Common myeloid progenitor, CD34-positive (primary cell): ENCODE data around the gene REL.

Source experiments
- CTCF ChIA-PET: fragments of 350-600 bp; sonication (Branson Sonifier 250); formaldehyde crosslinking; loops from one replicate; lab custom pipeline; 2021; ENCODE audit warnings: antibody characterized with exemption; lab: Charles Lee
- POLR2A ChIA-PET: fragments of 350-600 bp; sonication (Branson Sonifier 250); formaldehyde crosslinking; loops from one replicate; lab custom pipeline; 2021; ENCODE audit warnings: antibody characterized with exemption; lab: Charles Lee
- DNase-seq, 3 donors: peaks; one replicate each; pipeline versions ENCODE4 v3.0.0 to v3.0.0-alpha.2; 2013
- H3K27ac ChIP-seq, 2 experiments: 1 replicate in 1 of 2; 2 replicates in 1 of 2; pipeline ENCODE4 v1.7.0; 2013; ENCODE audit warnings: inconsistent platforms in 2 of 2, low read length in 2 of 2, mild to moderate bottlenecking in 2 of 2, low read depth in 1 of 2, moderate library complexity in 1 of 2; ENCODE audit not compliant: severe bottlenecking in 2 of 2, insufficient read depth in 1 of 2, poor library complexity in 1 of 2
- H3K27me3 ChIP-seq, 5 experiments: replicated peaks in 2 of 5; 1 replicate in 3 of 5; 2 replicates in 2 of 5; pipeline versions ENCODE4 v1.6.1 to v1.7.0; 2013; ENCODE audit warnings: low read length in 4 of 5, mild to moderate bottlenecking in 2 of 5, moderate library complexity in 2 of 5, inconsistent platforms in 1 of 5; ENCODE audit not compliant: insufficient read depth in 5 of 5, control insufficient read depth in 4 of 5
- H3K36me3 ChIP-seq, 4 experiments: 1 replicate in 2 of 4; 2 replicates in 2 of 4; pipeline versions ENCODE4 v1.6.1 to v1.7.0; 2013; ENCODE audit warnings: low read length in 3 of 4, control low read depth in 1 of 4, mild to moderate bottlenecking in 1 of 4; ENCODE audit not compliant: control insufficient read depth in 4 of 4, insufficient read depth in 4 of 4
- H3K4me1 ChIP-seq, 4 experiments: 1 replicate in 3 of 4; 2 replicates in 1 of 4; pipeline versions ENCODE4 v1.6.1 to v1.7.1; 2013; ENCODE audit warnings: low read length in 3 of 4, mild to moderate bottlenecking in 3 of 4, control low read depth in 1 of 4, inconsistent platforms in 1 of 4, moderate library complexity in 1 of 4; ENCODE audit not compliant: control insufficient read depth in 4 of 4, insufficient read depth in 4 of 4; ENCODE audit errors: control extremely low read depth in 1 of 4
- H3K4me3 ChIP-seq, 7 experiments: 1 replicate in 4 of 7; 2 replicates in 3 of 7; pipeline versions ENCODE4 v1.5.1 to v1.7.0; 2013; ENCODE audit warnings: mild to moderate bottlenecking in 7 of 7, low read length in 6 of 7, moderate library complexity in 6 of 7, inconsistent platforms in 2 of 7, low read depth in 2 of 7, control low read depth in 1 of 7; ENCODE audit not compliant: insufficient read depth in 4 of 7, control insufficient read depth in 1 of 7; ENCODE audit errors: extremely low read depth in 1 of 7
- H3K9me3 ChIP-seq, 5 experiments: 1 replicate in 4 of 5; 2 replicates in 1 of 5; pipeline versions ENCODE4 v1.6.1 to v1.7.1; 2013; ENCODE audit warnings: low read length in 4 of 5, mild to moderate bottlenecking in 2 of 5, inconsistent platforms in 1 of 5, low read depth in 1 of 5, moderate library complexity in 1 of 5; ENCODE audit not compliant: control insufficient read depth in 4 of 5, insufficient read depth in 2 of 5; ENCODE audit errors: control extremely low read depth in 1 of 5
- WGBS: methylation state at CpG from one replicate; pipeline ENCODE4 v1.1.5; 2013; ENCODE audit not compliant: insufficient coverage; 5-methylcytosine and 5-hydroxymethylcytosine counted together

The REL gene

GRCh38 chr2:60880643-60881046, 729 bp upstream of the REL start:
- peaks cover 0 to under 1% (median 0%) of the 10 kb centered on the region in 5 experiments for H3K9me3 ChIP-seq
- no peaks in the 10 kb centered on the region for H3K27me3 ChIP-seq
- no peaks in the 10 kb centered on the region for H3K36me3 ChIP-seq
- peaks cover 7 to 29% (median 22%) of the 10 kb centered on the region in 4 experiments for H3K4me1 ChIP-seq
- H3K4me3 ChIP-seq, result peak overlapping the region; percentile 94 to 100 (median 97)
- WGBS, result 0% methylated on average over 9 of the region's 18 CpGs
- ChIA-PET CTCF (interaction anchor here (1.4 to 1.7 kb wide), 4 partner anchors 13 to 67 kb away, joined by 3 to 5 read pairs (median 4); no protein-coding TSS in a partner anchor), POLR2A (interaction anchor here (0.6 to 0.7 kb wide), 2 partner anchors 66 to 253 kb away, joined by 3 to 4 read pairs; no protein-coding TSS in a partner anchor)
- peak overlapping the region; percentile 99 for H3K27ac ChIP-seq
- DNase-seq, result no peak

GRCh38 chr2:60882971-60883753, 1.8 kb downstream of the REL start:
- ChIA-PET POLR2A (no interaction called here), CTCF (interaction anchor here (0.6 to 1.1 kb wide), 5 partner anchors 18 to 90 kb away, joined by 3 to 6 read pairs (median 3); no protein-coding TSS in a partner anchor)
- Histone ChIP-seq H3K27me3 (no peaks in the 10 kb centered on the region), H3K9me3 (no peaks in the 10 kb centered on the region), H3K27ac (peak overlapping the region; percentile 99), H3K4me3 (peak overlapping the region; percentile 31 to 100 (median 97)), H3K36me3 (no peaks in the 10 kb centered on the region), H3K4me1 (peaks cover 15 to 48% (median 36%) of the 10 kb centered on the region in 4 experiments)
- DNase-seq, result peak; percentile 42 to 73 (median 62)
- 0% methylated on average over 4 of the region's 8 CpGs for whole genome bisulfite sequencing

GRCh38 chr2:60883896-60884295, 2.5 kb downstream of the REL start:
- Histone ChIP-seq H3K27me3 (no peaks in the 10 kb centered on the region), H3K36me3 (no peaks in the 10 kb centered on the region), H3K4me1 (peaks cover 15 to 52% (median 37%) of the 10 kb centered on the region in 4 experiments), H3K4me3 (peak overlapping the region in 5 of 7 experiments; percentile 94 to 100 (median 97)), H3K9me3 (no peaks in the 10 kb centered on the region), H3K27ac (peak overlapping the region; percentile 99)
- no peak for DNase-seq
- ChIA-PET CTCF (interaction anchor here (1.0 kb wide), 1 partner anchor 78 kb away, joined by 3 read pairs; no protein-coding TSS in a partner anchor), POLR2A (no interaction called here)
- no CpG with 5 or more reads among the region's 2 CpGs for WGBS

GRCh38 chr2:60884800-60885199, 3.4 kb downstream of the REL start:
- POLR2A ChIA-PET, result no interaction called here
- H3K4me3 ChIP-seq, result peak overlapping the region in 6 of 7 experiments; percentile 22 to 100 (median 96)
- peaks cover 15 to 54% (median 38%) of the 10 kb centered on the region in 4 experiments for H3K4me1 ChIP-seq
- no CpG with 5 or more reads among the region's 2 CpGs for WGBS
- CTCF ChIA-PET, result interaction anchor here (1.0 kb wide), 1 partner anchor 79 kb away, joined by 3 read pairs; no protein-coding TSS in a partner anchor
- no peaks in the 10 kb centered on the region for H3K36me3 ChIP-seq
- peak overlapping the region; percentile 99 for H3K27ac ChIP-seq
- H3K27me3 ChIP-seq, result no peaks in the 10 kb centered on the region
- no peaks in the 10 kb centered on the region for H3K9me3 ChIP-seq
- DNase-seq, result peak in 1 of 3 donors; percentile 46

GRCh38 chr2:60885683-60886082, 4.3 kb downstream of the REL start:
- Histone ChIP-seq H3K4me3 (peak overlapping the region in 6 of 7 experiments; percentile 23 to 98 (median 64)), H3K27ac (peak overlapping the region; percentile 99), H3K4me1 (peaks cover 14 to 48% (median 35%) of the 10 kb centered on the region in 4 experiments), H3K27me3 (no peaks in the 10 kb centered on the region), H3K36me3 (peaks cover 0 to 4% (median 2%) of the 10 kb centered on the region in 4 experiments), H3K9me3 (no peaks in the 10 kb centered on the region)
- CTCF ChIA-PET, result interaction anchor here (0.7 kb wide), 1 partner anchor 80 kb away, joined by 3 read pairs; no protein-coding TSS in a partner anchor
- 33% methylated on average over 1 of the region's 2 CpGs for WGBS
- no peak for DNase-seq
- POLR2A ChIA-PET, result no interaction called here

GRCh38 chr2:60886991-60887390, 5.6 kb downstream of the REL start:
- H3K4me3 ChIP-seq, result peak overlapping the region in 2 of 7 experiments; percentile 27 to 45
- ChIA-PET POLR2A (interaction anchor here (0.5 kb wide), 1 partner anchor 102 kb away, joined by 3 read pairs; no protein-coding TSS in a partner anchor), CTCF (interaction anchor here (0.5 to 1.5 kb wide), 8 partner anchors 9 to 123 kb away, joined by 3 to 5 read pairs (median 4); no protein-coding TSS in a partner anchor)
- H3K27ac ChIP-seq, result peak overlapping the region in 1 of 2 experiments; percentile 99
- peak in 1 of 3 donors; percentile 27 for DNase-seq
- WGBS, result no CpG with 5 or more reads among the region's 3 CpGs
- H3K36me3 ChIP-seq, result peaks cover 0 to 6% (median 4%) of the 10 kb centered on the region in 4 experiments
- H3K4me1 ChIP-seq, result peaks cover 14 to 48% (median 34%) of the 10 kb centered on the region in 4 experiments
- H3K9me3 ChIP-seq, result no peaks in the 10 kb centered on the region
- H3K27me3 ChIP-seq, result no peaks in the 10 kb centered on the region
